IMR-90 (cell line): ENCODE data around the gene TMPRSS11B. TPM values are rescaled to one million over a fixed set of nuclear protein-coding genes. Genes with fewer than 3 reads are reported as not detected.

Experiments
- ATAC-seq: fragments of 200-7000 bp; cut with Tn5 transposase; 2 replicates; pipeline ENCODE4 v1.9.1; 2020; ENCODE audit warnings: low read depth, mild to moderate bottlenecking, moderate library complexity
- BruUV-seq: library from RNA; stranded (reverse); fragments of 400-500 nt; replicated peaks from 2 replicates; lab custom pipeline; 2021; lab: Mats Ljungman, UMichigan
- CTCF ChIA-PET: fragments of 300-600 bp; formaldehyde crosslinking; extraction: SDS; loops from one replicate; lab custom pipeline; 2021; ENCODE audit warnings: antibody characterized with exemption; lab: Yijun Ruan, JAX
- POLR2A ChIA-PET: fragments of 300-600 bp; sonication (Branson Sonifier 250); formaldehyde crosslinking; loops from one replicate; lab custom pipeline; 2022; ENCODE audit warnings: antibody characterized with exemption; ENCODE audit not compliant: unreplicated experiment; lab: Charles Lee
- DNase-seq: peaks from one replicate; pipeline ENCODE4 v3.0.0; 2013
- H2AFZ ChIP-seq: replicated peaks from 2 replicates; pipeline ENCODE3; 2013; ENCODE audit warnings: low read length, mild to moderate bottlenecking; ENCODE audit not compliant: poor library complexity
- H2AK5ac ChIP-seq: 2 replicates; pipeline ENCODE4 v1.6.1; 2013; ENCODE audit warnings: low read depth, low read length, inconsistent platforms
- H2AK9ac ChIP-seq: replicated peaks from 2 replicates; pipeline ENCODE3; 2013; ENCODE audit warnings: mild to moderate bottlenecking, low read depth, low read length, moderate library complexity; ENCODE audit not compliant: poor library complexity
- H2BK120ac ChIP-seq: 2 replicates; pipeline ENCODE4 v1.6.1; 2013; ENCODE audit warnings: low read depth, low read length, inconsistent platforms
- H2BK15ac ChIP-seq: 3 replicates; pipeline ENCODE4 v1.6.1; 2013; ENCODE audit warnings: low read depth, low read length, inconsistent platforms
- H2BK20ac ChIP-seq: 2 replicates; pipeline ENCODE4 v1.6.1; 2013; ENCODE audit warnings: low read depth, mild to moderate bottlenecking, inconsistent platforms, low read length, moderate library complexity
- H2BK5ac ChIP-seq: 2 replicates; pipeline ENCODE4 v1.6.1; 2013; ENCODE audit warnings: mild to moderate bottlenecking, low read depth, low read length, inconsistent platforms; ENCODE audit not compliant: poor library complexity, severe bottlenecking
- H3K14ac ChIP-seq: replicated peaks from 2 replicates; pipeline ENCODE4 v1.6.1; 2013; ENCODE audit warnings: low read depth, low read length, inconsistent platforms
- H3K18ac ChIP-seq: 2 replicates; pipeline ENCODE4 v1.6.1; 2013; ENCODE audit warnings: low read depth, low read length, control low read depth
- H3K23ac ChIP-seq: 2 replicates; pipeline ENCODE4 v1.6.1; 2013; ENCODE audit warnings: low read depth, low read length, inconsistent platforms
- H3K27ac ChIP-seq: 2 replicates; pipeline ENCODE4 v1.5.1; 2013; ENCODE audit warnings: mild to moderate bottlenecking, control low read depth, low read length; ENCODE audit not compliant: insufficient read depth
- H3K27me3 ChIP-seq: 2 replicates; pipeline ENCODE4 v1.6.1; 2013; ENCODE audit warnings: low read length; ENCODE audit not compliant: control insufficient read depth, insufficient read depth
- H3K36me3 ChIP-seq: 2 replicates; pipeline ENCODE4 v1.6.1; 2013; ENCODE audit warnings: low read length, mixed read lengths; ENCODE audit not compliant: control insufficient read depth, insufficient read depth
- H3K4ac ChIP-seq: 2 replicates; pipeline ENCODE4 v1.6.1; 2013; ENCODE audit warnings: low read depth, low read length, inconsistent platforms
- H3K4me1 ChIP-seq: 2 replicates; pipeline ENCODE4 v1.6.1; 2013; ENCODE audit warnings: low read length, mixed read lengths; ENCODE audit not compliant: control insufficient read depth, insufficient read depth
- H3K4me2 ChIP-seq: 2 replicates; pipeline ENCODE4 v1.6.1; 2013; ENCODE audit warnings: low read depth, mild to moderate bottlenecking, control low read depth, low read length, moderate library complexity
- H3K4me3 ChIP-seq: 2 replicates; pipeline ENCODE4 v1.5.1; 2013; ENCODE audit warnings: low read depth, mild to moderate bottlenecking, control low read depth, low read length, moderate library complexity; ENCODE audit not compliant: insufficient read depth
- H3K56ac ChIP-seq: 2 replicates; pipeline ENCODE4 v1.6.1; 2013; ENCODE audit warnings: low read length, inconsistent platforms; ENCODE audit not compliant: insufficient read depth; ENCODE audit errors: extremely low read depth
- H3K79me1 ChIP-seq, 2 experiments: 2 replicates each; pipeline ENCODE4 v1.6.1; 2013; ENCODE audit warnings: low read length in 2 of 2, inconsistent platforms in 1 of 2, low read depth in 1 of 2
- H3K9ac ChIP-seq: 2 replicates; pipeline ENCODE4 v1.6.1; 2013; ENCODE audit warnings: low read depth, low read length, control low read depth
- H3K9me1 ChIP-seq: 2 replicates; pipeline ENCODE4 v1.6.1; 2013; ENCODE audit warnings: low read length, inconsistent platforms; ENCODE audit not compliant: insufficient read depth
- H3K9me3 ChIP-seq: 2 replicates; pipeline ENCODE4 v1.6.1; 2013; ENCODE audit warnings: low read length; ENCODE audit not compliant: control insufficient read depth, insufficient read depth
- H4K20me1 ChIP-seq: 2 replicates; pipeline ENCODE4 v1.6.1; 2013; ENCODE audit warnings: low read length, inconsistent platforms; ENCODE audit not compliant: insufficient read depth
- H4K5ac ChIP-seq: 2 replicates; pipeline ENCODE4 v1.6.1; 2013; ENCODE audit warnings: mild to moderate bottlenecking, low read depth, low read length, control low read depth
- H4K8ac ChIP-seq, 2 experiments: 2 replicates each; pipeline ENCODE4 v1.6.1; 2013; ENCODE audit warnings: low read depth in 2 of 2, low read length in 2 of 2, control low read depth in 1 of 2, inconsistent platforms in 1 of 2
- H4K91ac ChIP-seq: 2 replicates; pipeline ENCODE4 v1.6.1; 2013; ENCODE audit warnings: low read depth, low read length, inconsistent platforms; ENCODE audit not compliant: insufficient read depth
- FOS ChIP-seq: fragments of 150-350 bp; IDR thresholded peaks from 2 replicates; pipeline ENCODE4 v1.6.1; 2016; ENCODE audit warnings: low read depth, low read length
- USF2 ChIP-seq: fragments of 150-350 bp; IDR thresholded peaks from 2 replicates; pipeline ENCODE4 v1.6.1; 2017; ENCODE audit warnings: mild to moderate bottlenecking, antibody characterized with exemption, low read length, low read depth
- WGBS, 2 experiments: methylation state at CpG; one replicate each; pipeline versions ENCODE4 v1.1.5 to v1.1.7; 2013; ENCODE audit warnings: missing lambda C conversion rate in 2 of 2; ENCODE audit not compliant: insufficient read length in 1 of 2; ENCODE audit errors: extremely low coverage in 2 of 2; 5-methylcytosine and 5-hydroxymethylcytosine counted together
- dilution Hi-C: fragments of 300-500 bp; cut with HindIII; formaldehyde crosslinking; loops from one replicate; pipeline ENCODE4 v1.14.3; 2018; ENCODE audit warnings: low sequenced_read_pairs; ENCODE audit not compliant: unreplicated experiment
- in situ Hi-C: fragments of 300-500 bp; cut with MboI; formaldehyde crosslinking; loops from 3 replicates; pipeline ENCODE4 v1.14.3; 2019; ENCODE audit warnings: low sequenced_read_pairs, inconsistent platforms, mixed read lengths
- intact Hi-C: fragments of 100-400 bp; cut with micrococcal nuclease; formaldehyde crosslinking; loops from 2 replicates; pipeline ENCODE4 v1.10.0; 2022
- polyA plus RNA-seq, 3 experiments: library from polyadenylated mRNA; depleted of rRNA; stranded (reverse); fragments of >200 nt; gene quantifications; 2 replicates each; pipeline ENCODE4 v1.2.3, GENCODE V29; 2012; ENCODE audit warnings: low replicate concordance in 1 of 3
- total RNA-seq: library from RNA; depleted of rRNA; stranded (reverse); fragments of >200 nt; gene quantifications from 2 replicates; pipeline ENCODE4 v1.2.3, GENCODE V29; 2012
- TF ChIP-seq, protein P1 (sequence below): conservative IDR thresholded peaks from 2 replicates; pipeline ENCODE4 v1.5.1; 2012; ENCODE audit warnings: mild to moderate bottlenecking, low read depth, low read length, improper control_type of control experiment
- TF ChIP-seq, protein P2 (sequence below): fragments of 150-350 bp; IDR thresholded peaks from 2 replicates; pipeline ENCODE4 v1.6.1; 2016; ENCODE audit warnings: low read depth, mild to moderate bottlenecking, low read length, moderate library complexity, borderline replicate concordance

The TMPRSS11B gene
- total and polyA plus RNA-seq, 2 of the 4 experiments (the other 2 are of a cell fraction) = not detected

DNA sequence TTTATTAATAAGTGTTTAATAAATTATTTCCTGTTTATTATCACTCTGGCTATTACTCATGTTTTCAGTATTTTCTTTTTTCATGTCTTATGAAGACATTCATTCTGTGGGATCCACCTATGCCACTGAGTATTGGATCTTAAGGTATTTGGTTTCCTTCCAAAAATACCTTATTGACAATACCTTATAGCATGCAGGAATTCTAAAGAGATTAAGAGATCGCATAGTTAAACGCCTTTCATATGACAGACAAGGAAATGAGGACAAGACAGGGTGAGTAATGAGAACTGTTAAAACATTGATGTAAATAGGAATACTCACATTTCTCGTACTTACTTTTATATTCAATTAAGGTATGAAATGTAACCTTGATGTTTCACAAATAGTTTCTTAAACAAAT is 38.2 kb upstream of the TMPRSS11B start:
- no peak for TF ChIP-seq USF2
- TF ChIP-seq, protein P1, sequence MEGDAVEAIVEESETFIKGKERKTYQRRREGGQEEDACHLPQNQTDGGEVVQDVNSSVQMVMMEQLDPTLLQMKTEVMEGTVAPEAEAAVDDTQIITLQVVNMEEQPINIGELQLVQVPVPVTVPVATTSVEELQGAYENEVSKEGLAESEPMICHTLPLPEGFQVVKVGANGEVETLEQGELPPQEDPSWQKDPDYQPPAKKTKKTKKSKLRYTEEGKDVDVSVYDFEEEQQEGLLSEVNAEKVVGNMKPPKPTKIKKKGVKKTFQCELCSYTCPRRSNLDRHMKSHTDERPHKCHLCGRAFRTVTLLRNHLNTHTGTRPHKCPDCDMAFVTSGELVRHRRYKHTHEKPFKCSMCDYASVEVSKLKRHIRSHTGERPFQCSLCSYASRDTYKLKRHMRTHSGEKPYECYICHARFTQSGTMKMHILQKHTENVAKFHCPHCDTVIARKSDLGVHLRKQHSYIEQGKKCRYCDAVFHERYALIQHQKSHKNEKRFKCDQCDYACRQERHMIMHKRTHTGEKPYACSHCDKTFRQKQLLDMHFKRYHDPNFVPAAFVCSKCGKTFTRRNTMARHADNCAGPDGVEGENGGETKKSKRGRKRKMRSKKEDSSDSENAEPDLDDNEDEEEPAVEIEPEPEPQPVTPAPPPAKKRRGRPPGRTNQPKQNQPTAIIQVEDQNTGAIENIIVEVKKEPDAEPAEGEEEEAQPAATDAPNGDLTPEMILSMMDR = no peak
- TF ChIP-seq FOS = no peak
- TF ChIP-seq, protein P2, sequence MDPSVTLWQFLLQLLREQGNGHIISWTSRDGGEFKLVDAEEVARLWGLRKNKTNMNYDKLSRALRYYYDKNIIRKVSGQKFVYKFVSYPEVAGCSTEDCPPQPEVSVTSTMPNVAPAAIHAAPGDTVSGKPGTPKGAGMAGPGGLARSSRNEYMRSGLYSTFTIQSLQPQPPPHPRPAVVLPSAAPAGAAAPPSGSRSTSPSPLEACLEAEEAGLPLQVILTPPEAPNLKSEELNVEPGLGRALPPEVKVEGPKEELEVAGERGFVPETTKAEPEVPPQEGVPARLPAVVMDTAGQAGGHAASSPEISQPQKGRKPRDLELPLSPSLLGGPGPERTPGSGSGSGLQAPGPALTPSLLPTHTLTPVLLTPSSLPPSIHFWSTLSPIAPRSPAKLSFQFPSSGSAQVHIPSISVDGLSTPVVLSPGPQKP = no peak
- H3K4me3 ChIP-seq = no peak overlapping the region
- no peak for ATAC-seq

More for the DNA sequence above, 38.2 kb upstream of the TMPRSS11B start:
- ChIA-PET CTCF (no interaction called here), POLR2A (no interaction called here)
- Histone ChIP-seq H2AK5ac (no peak overlapping the region), H3K56ac (no peak overlapping the region), H4K5ac (no peak overlapping the region), H2BK120ac (no peak overlapping the region), H4K91ac (no peak overlapping the region), H3K9me1 (no peaks in the 10 kb centered on the region), H2BK20ac (no peak overlapping the region), H2BK5ac (no peak overlapping the region), H3K9me3 (no peaks in the 10 kb centered on the region), H3K4me1 (no peaks in the 10 kb centered on the region), H3K18ac (no peak overlapping the region), H3K36me3 (no peaks in the 10 kb centered on the region), H3K4ac (no peak overlapping the region), H3K14ac (no peak overlapping the region), H2BK15ac (no peak overlapping the region), H2AK9ac (no peak overlapping the region), H3K23ac (no peak overlapping the region), H3K27me3 (no peaks in the 10 kb centered on the region), H4K8ac (no peak overlapping the region), H2AFZ (no peak overlapping the region), H3K9ac (no peak overlapping the region), H3K79me1 (no peaks in the 10 kb centered on the region), H3K4me2 (no peak overlapping the region), H3K27ac (no peak overlapping the region), H4K20me1 (no peaks in the 10 kb centered on the region)
- intact Hi-C loops (no loop called here), dilution Hi-C loops (no loop called here), in situ Hi-C loops (loop anchor here (25.0 kb wide), 1 partner anchor 1329 kb away; no protein-coding TSS in a partner anchor)
- no CpG with 5 or more reads among the region's 3 CpGs for WGBS, 2 experiments
- no peak for DNase-seq
- no TSS peak for BruUV-seq
